ENCODE results near the gene PUM2. TPM values are rescaled to one million over a fixed set of nuclear protein-coding genes. Genes with fewer than 3 reads are reported as not detected.

PUM2 gene
- total and polyA plus RNA-seq, 4 donors = 18.5 to 61.0 (median 35.1) TPM

GRCh38 chr2:20302019-20302418 is 48.6 kb downstream of the PUM2 start:
- Histone ChIP-seq H3K36me3 (ENCODE audit: control insufficient read depth in 4 of 4, insufficient read depth in 3 of 4, low read depth in 1 of 4, low read length in 3 of 4) (peaks cover 17 to 37% (median 31%) of the 10 kb centered on the region in 4 donors), H3K27ac (ENCODE audit: low read depth in 1 of 2, low read length in 2 of 2) (no peak overlapping the region), H3K9ac (ENCODE audit: low read depth in 1 of 2, low read length in 2 of 2) (no peak overlapping the region), H3K27me3 (ENCODE audit: control insufficient read depth in 4 of 4, insufficient read depth in 4 of 4, low read length in 3 of 4) (no peaks in the 10 kb centered on the region), H3K4me3 (ENCODE audit: low read depth in 1 of 3, low read length in 3 of 3) (no peak overlapping the region), H3K9me3 (ENCODE audit: control insufficient read depth in 4 of 4, low read length in 3 of 4) (no peaks in the 10 kb centered on the region), H3K4me1 (ENCODE audit: control insufficient read depth in 4 of 4, insufficient read depth in 4 of 4, low read length in 3 of 4) (peaks cover 0 to 2% (median 0%) of the 10 kb centered on the region in 4 donors)
- TF ChIP-seq YY1 (IDR thresholded peaks at IDR 0.05) (no peak), CTCF (IDR thresholded peaks at IDR 0.05; ENCODE audit: low read depth, low read length, missing input control) (no peak)
- WGBS = 93% methylated on average over 4 of the region's 4 CpGs
- no peak for DNase-seq (ENCODE audit: low spot score)

- peaks cover 0 to 2% (median 0%) of the 10 kb centered on the region in 4 donors for H3K4me1 ChIP-seq (ENCODE audit: control insufficient read depth in 4 of 4, insufficient read depth in 4 of 4, low read length in 3 of 4)
- no peak overlapping the region for H3K9ac ChIP-seq (ENCODE audit: low read depth in 1 of 2, low read length in 2 of 2)
- no peak overlapping the region for H3K4me3 ChIP-seq (ENCODE audit: low read depth in 1 of 3, low read length in 3 of 3)
- DNase-seq (ENCODE audit: low spot score) = no peak
- no peaks in the 10 kb centered on the region for H3K9me3 ChIP-seq (ENCODE audit: control insufficient read depth in 4 of 4, low read length in 3 of 4)
- no peak overlapping the region for H3K27ac ChIP-seq (ENCODE audit: low read depth in 1 of 2, low read length in 2 of 2)
- H3K36me3 ChIP-seq (ENCODE audit: control insufficient read depth in 4 of 4, insufficient read depth in 3 of 4, low read depth in 1 of 4, low read length in 3 of 4) = peaks cover 7 to 34% (median 27%) of the 10 kb centered on the region in 4 donors
- no peaks in the 10 kb centered on the region for H3K27me3 ChIP-seq (ENCODE audit: control insufficient read depth in 4 of 4, insufficient read depth in 4 of 4, low read length in 3 of 4)
- WGBS = 97% methylated on average over 5 of the region's 5 CpGs
- TF ChIP-seq HNF4G (IDR thresholded peaks at IDR 0.05) (no peak), MAX (IDR thresholded peaks at IDR 0.05) (no peak), GABPA (IDR thresholded peaks at IDR 0.05 in 1 of 2, conservative IDR thresholded peaks at IDR 0.05 in 1 of 2) (no peak), SP1 (IDR thresholded peaks at IDR 0.05) (no peak), ATF3 (IDR thresholded peaks at IDR 0.05) (no peak), REST (IDR thresholded peaks at IDR 0.05) (no peak), HNF4A (conservative IDR thresholded peaks at IDR 0.05) (no peak), TAF1 (conservative IDR thresholded peaks at IDR 0.05) (no peak), CTCF (IDR thresholded peaks at IDR 0.05; ENCODE audit: low read depth, low read length, missing input control) (no peak), ZBTB33 (IDR thresholded peaks at IDR 0.05) (no peak), RXRA (IDR thresholded peaks at IDR 0.05) (no peak), YY1 (IDR thresholded peaks at IDR 0.05) (no peak)
Observed at GRCh38 chr2:20300656-20301055, 50.0 kb downstream of the PUM2 start.

Data from liver (tissue), 9 donors.